DMS 273 (cell line): ENCODE data around the gene DPP10.

Experiments used
- DNase-seq: peaks from one replicate; lab custom pipeline; 2025; ENCODE audit not compliant: unreplicated experiment; lab: John Stamatoyannopoulos, UW

The DPP10 gene

GRCh38 chr2:115838539-115838938 lies 1396.1 kb downstream of the DPP10 start:
- DNase-seq = no peak

- no peak for DNase-seq
Observed at GRCh38 chr2:115842306-115842705, 1399.9 kb downstream of the DPP10 start.

- peak; percentile 15 for DNase-seq
Observed at GRCh38 chr2:115848192-115848591, 1405.8 kb downstream of the DPP10 start.

GRCh38 chr2:115867024-115867423 lies 1424.6 kb downstream of the DPP10 start:
- no peak for DNase-seq

- DNase-seq = no peak
Observed at GRCh38 chr2:115874427-115874826, 1432.0 kb downstream of the DPP10 start.

- DNase-seq = peak; percentile 35
Observed at GRCh38 chr2:115880558-115880957, 1438.1 kb downstream of the DPP10 start.

GRCh38 chr2:115887209-115887776 lies 1444.9 kb downstream of the DPP10 start:
- DNase-seq = no peak
